ENCODE results near the gene DUOX2.
"Not testable (repeated sequence)": the region's sequence is repeated elsewhere in the genome, so short reads cannot be mapped to it uniquely, and the experiment has no call there.

DUOX2 gene

GRCh38 chr15:45073602-45074001 lies 40.4 kb downstream of the DUOX2 start:
- not testable (repeated sequence) for DNase-seq (ENCODE audit: low spot score)

DNA sequence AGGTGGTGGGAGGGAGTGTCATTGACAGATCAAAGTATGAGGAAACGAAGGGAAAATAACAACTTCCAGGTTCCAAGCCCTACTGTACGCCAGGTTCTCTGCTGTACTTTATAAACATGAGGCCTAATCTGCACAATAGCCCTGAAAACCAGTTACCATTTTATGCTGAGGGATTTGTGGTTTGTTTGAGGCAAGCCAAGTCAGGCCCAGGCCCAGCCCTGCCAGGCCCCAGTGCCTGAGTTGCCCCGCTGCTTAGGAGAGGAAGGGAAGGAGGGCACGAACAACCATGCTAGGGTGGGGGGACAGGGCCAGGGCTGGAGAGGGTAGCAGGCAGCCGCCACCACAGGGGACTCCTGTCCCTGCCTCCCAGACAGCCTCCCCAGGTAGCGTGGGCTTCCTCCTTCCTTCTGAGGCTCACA lies 44.0 kb downstream of the DUOX2 start:
- not testable (repeated sequence) for DNase-seq (ENCODE audit: low spot score)

GRCh38 chr15:45064386-45064785 lies 49.6 kb downstream of the DUOX2 start:
- DNase-seq (ENCODE audit: low spot score): no peak

DNA sequence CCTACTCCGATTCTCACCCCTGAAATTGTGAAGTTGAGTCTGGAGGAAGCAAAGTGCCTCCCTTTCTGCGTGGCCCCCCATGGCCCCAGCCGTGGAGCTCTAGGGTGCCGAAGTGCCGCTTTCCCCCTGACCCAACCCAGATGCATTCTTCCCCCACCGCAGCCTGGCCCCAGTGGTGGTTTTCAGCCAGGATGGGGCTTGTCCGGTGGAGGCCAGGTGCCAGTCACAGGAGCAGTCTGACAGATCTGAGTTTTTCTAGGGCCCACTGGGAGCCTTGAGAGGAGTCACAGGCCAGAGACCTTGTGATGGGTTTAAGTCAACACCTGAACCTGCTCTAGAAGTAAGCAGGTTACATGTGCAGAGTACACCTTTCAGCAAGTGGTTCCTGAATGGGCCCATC lies 51.7 kb downstream of the DUOX2 start:
- DNase-seq (ENCODE audit: low spot score): not testable (repeated sequence)

GRCh38 chr15:45058690-45059675 lies 55.0 kb downstream of the DUOX2 start:
- DNase-seq (ENCODE audit: low spot score): not testable (repeated sequence)

DNA sequence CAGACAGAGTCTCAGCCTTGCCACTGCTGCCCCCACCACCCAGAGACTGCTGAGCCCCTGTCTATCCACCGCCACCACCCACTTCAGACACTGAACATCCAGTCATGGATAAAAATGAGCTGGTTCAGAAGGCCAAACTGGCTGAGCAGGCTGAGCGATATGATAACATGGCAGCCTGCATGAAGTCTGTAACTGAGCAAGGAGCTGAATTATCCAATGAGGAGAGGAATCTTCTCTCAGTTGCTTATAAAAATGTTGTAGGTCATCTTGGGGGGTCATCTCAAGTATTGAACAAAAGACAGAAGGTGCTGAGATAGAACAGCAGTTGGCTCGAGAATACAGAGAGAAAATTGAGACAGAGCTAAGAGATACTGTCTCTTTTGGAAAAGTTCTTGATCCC lies 61.3 kb downstream of the DUOX2 start:
- not testable (repeated sequence) for DNase-seq (ENCODE audit: low spot score)

DNA sequence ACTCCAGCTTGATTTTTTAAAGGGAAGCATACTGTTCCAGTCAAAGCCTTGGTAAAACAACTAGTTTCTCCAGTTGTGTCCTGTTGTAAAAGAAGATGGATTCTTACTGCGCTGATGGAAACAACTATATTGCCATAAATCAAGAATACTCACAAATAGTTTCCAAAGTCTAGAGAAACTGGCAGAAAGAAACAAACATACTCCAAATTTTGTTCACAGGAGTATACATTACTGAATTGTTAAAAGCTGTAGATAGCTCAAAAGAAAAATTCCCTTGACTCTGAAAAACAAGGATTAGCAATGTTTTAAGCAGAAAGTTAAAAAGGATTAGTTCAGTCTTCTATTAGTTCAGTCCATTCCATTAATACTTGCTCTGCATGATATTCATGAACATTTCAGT lies 63.4 kb downstream of the DUOX2 start:
- no peak for DNase-seq (ENCODE audit: low spot score)

GRCh38 chr15:45048794-45049631 lies 65.0 kb downstream of the DUOX2 start:
- no peak for DNase-seq (ENCODE audit: low spot score)

GRCh38 chr15:45048449-45048793 lies 65.6 kb downstream of the DUOX2 start:
- not testable (repeated sequence) for DNase-seq (ENCODE audit: low spot score)

DNA sequence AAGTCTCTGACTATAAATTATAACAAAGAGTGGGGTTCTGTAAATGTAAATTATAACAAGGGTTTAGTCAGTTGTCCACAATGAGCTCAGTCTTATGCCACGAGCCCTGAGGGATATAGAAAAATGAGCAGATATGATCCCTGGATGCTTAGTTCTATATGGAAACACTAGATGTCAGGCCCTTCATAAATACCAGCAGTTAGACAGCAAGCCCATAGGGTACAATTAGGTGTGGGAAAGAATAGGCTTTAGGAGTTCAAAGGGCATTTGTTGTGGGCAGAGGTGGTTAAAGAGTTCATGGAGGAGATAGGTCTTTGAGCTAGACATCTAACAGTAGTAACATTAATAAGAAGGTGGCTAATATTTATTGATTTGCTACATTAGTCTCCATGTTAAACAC lies 69.7 kb downstream of the DUOX2 start:
- not testable (repeated sequence) for DNase-seq (ENCODE audit: low spot score)

DNA sequence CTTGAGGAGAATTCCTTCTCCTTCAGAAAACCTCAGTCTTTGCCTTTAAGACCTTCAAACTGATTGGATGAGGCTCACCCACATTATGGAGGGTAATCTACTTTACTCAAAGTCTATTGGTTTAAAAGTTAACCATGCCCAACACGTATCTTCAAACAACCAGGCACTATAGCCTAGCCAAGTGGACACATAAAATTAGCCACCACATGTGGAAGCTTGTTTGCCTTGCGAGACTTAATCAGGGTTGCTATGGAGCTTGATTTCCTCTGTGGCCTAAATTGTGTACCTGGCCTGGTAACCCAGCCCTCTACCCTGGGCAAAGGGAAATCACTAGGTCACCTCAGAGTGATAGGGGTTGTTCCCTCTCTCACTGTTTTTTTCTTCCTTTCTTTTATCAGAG lies 71.1 kb downstream of the DUOX2 start:
- DNase-seq (ENCODE audit: low spot score): not testable (repeated sequence)
